Activated CD4-positive, alpha-beta T cell treated with anti-CD3 and anti-CD28 coated beads for 1 hour (primary cell): ENCODE results near the gene FCRLB.
"Not testable (repeated sequence)": the region's sequence is repeated elsewhere in the genome, so short reads cannot be mapped to it uniquely, and the experiment has no call there.

Experiments
- DNase-seq: peaks from one replicate; pipeline ENCODE4 v3.0.0-alpha.2; 2020

FCRLB gene, protein sequence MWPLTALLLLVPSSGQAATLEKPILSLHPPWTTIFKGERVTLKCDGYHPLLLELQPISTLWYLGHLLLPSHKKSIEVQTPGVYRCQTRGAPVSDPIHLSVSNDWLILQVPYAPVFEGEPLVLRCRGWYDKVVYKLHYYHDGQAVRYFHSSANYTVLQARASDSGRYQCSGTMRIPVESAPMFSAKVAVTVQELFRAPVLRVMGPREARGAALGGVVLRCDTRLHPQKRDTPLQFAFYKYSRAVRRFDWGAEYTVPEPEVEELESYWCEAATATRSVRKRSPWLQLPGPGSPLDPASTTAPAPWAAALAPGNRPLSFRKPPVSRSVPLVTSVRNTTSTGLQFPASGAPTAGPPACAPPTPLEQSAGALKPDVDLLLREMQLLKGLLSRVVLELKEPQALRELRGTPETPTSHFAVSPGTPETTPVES

DNA sequence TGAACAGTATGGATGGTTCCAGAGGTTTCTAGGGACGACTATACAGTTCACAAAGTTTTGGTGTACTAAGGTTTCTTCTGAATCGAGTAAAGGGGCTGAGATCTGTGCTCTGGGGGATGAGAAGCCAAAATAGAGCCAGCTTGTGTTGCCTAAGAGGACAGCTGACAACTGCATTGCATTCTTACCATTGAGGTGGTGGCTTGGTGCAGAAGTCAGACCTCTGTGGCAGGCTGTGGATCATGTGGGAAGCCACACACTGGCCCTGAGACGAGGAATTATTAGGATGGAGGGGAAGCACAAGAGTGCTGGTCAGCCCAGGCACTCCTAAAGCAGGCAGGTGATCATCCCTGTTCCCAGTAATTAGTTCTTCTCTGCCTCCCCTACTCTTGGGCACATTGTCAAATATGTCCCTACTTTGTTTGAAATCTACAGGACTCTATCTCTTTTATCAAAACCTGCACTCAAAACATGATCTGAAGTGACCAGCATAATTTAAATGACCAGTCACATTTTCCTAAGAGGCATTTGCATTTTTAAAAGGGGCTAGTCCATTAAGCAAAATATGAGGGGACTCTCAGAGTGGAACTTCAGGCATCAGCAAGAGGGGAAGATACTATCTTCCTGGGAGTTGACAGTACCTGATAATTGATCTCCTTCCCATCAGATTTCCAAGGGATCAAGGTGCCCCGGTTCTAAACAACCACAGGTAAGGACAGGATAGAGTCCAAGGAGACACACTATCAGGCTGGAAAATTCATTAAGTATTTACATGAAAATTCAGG lies at the start of gene FCRLB:
Gene FCRLB, plus strand, starts transcription at position 589 of the 782 bp plus-strand sequence. CDS start 1,129 bp downstream, outside the sequence.
- no peak for DNase-seq

GRCh38 chr1:161673437-161673836 lies 47.9 kb upstream of the FCRLB start:
- not testable (repeated sequence) for DNase-seq

DNA sequence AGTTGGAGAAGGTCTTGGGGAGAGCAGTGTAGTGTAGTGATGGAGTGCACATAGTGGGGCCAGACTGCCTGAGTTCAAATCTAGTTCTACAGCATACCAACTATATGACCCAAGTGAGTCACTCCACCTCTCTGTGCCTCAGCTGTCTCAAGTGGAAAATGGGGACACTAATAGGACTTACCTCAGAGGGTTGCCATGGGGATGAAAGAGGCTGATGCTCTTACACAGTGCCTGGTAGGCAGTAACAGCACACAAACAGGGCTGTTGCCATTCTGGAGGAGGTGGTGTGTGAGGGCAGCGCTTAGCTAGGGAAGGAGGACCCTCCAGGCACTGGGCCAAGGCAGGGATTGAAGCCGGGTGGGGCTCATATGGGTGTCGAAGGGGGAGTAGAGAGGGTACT lies 46.9 kb upstream of the FCRLB start:
- not testable (repeated sequence) for DNase-seq

DNA sequence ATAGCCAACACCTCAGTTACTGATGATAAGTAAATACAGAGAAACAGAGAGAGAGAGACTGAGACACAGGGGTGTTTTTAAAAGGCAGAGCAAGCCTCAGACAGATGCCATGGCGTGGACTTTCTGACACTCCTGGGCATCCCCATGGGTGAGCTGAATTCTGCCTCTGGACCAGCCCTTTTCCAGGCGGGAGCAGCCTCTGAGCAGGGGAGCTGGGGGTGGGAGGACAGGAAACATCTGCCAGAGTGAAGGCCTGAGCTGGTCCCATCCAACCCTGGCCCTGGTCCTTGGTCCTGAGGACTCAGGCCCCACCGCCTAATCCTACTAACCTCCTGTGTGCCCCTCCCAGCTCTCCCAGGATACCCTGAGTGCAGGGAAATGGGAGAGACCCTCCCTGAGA lies 46.4 kb upstream of the FCRLB start:
- DNase-seq, result not testable (repeated sequence)

DNA sequence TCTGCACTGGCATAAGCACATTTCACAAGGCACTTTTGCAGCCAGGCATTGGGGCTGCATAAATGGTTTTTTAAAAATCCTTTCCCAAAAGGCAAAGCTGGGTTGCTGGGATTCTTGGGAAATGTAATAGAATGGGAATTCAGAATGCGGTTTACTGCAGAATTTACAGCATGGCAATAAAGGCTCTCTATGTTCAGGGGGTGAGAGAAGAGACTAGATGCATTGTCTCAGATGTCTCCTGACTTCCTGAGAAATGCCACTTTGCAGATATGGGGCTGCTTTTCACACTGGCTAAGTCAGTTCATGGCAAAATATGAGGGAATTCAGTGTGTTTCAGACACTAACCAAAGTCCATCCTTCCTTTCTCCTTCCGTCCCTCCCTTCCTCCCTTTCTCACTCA lies 44.9 kb upstream of the FCRLB start:
- DNase-seq, result no peak

DNA sequence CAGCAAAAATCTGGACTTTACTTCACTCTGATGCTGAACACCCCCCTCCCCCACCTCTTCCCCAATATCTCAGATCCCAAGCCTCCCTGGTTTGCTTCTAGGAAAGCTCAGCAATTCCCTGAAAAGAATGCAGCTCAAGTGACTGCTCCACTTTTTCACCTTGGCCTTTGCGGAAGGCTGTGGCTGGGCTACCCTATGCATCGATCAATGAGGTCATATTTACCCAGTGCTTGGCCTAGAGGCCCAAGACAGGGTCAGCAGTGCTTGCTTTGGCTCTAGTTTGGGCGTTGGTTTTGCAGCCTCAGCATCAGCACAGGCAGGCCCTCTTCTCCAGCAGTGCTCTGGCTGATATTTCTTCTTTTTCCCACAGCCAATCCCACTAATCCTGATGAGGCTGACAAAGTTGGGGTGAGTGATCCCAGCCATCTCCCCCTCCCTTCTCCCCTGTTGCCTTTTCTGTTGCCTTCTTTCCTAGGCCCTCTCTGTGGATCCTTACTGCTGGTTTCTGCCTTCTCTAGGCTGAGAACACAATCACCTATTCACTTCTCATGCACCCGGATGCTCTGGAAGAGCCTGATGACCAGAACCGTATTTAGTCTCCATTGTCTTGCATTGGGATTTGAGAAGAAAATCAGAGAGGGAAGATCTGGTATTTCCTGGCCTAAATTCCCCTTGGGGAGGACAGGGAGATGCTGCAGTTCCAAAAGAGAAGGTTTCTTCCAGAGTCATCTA lies 44.2 kb upstream of the FCRLB start:
- DNase-seq, result no peak

DNA sequence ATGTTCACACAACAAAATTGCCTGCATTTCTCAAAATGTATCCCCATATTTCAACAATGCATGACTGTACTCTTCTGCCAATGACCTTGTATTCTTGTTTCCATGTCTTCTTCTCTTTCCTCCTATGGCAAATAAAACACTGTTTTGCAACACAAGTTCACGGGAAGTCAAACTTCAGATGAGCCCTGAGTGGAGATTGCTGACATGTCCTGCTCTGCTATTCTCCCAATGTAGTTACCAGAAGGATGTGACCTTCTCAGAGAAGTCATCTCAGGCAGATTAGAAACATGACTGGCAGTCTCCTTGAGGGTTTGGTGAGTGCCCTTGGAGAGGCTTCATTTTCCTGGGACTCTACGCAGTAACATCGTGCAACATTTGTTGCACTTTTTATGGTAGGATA lies 42.8 kb upstream of the FCRLB start:
- DNase-seq, result no peak

- DNase-seq, result no peak
Measured at GRCh38 chr1:161681879-161682278, 39.5 kb upstream of the FCRLB start.

DNA sequence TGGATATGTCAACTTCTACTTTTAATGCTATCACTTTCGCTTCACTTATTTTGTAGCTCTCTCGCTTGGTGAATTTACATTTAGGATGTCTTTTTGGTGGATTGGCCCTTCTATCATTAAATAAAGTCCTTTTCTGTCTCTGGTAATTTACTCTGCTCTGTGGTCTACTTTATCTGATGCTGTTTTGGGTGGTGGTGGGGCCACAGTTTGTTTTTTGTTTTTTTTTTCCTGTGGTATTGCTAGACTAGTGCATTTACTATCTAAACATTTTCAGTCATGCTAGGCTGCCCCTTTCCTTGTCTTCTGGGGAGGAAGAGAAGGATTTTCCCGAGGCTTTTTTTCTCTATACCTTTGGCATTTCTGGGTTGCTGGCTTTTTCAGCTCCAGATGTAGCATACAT lies 32.4 kb upstream of the FCRLB start:
- no peak for DNase-seq

DNA sequence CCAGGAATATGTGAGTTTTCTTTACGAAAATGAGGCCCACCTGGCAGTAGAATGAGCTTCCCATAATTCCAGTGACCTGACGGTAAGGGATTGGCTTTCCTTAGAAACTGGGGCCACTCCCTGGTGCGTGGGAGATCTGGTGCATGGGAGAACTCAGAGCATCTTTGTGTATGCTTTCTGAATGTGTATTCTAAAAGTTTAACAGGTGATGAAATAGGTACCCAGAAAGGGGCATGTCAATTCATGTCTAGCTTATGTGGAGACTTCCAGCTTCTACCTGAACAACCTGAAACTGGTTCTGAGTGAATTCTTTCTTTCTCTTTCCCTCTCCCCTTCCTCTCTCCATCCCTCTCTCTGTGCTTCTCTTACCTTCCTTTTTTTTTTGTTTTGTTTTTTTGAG lies 29.5 kb upstream of the FCRLB start:
- no peak for DNase-seq

GRCh38 chr1:161693020-161693712 lies 28.2 kb upstream of the FCRLB start:
- DNase-seq, result not testable (repeated sequence)

DNA sequence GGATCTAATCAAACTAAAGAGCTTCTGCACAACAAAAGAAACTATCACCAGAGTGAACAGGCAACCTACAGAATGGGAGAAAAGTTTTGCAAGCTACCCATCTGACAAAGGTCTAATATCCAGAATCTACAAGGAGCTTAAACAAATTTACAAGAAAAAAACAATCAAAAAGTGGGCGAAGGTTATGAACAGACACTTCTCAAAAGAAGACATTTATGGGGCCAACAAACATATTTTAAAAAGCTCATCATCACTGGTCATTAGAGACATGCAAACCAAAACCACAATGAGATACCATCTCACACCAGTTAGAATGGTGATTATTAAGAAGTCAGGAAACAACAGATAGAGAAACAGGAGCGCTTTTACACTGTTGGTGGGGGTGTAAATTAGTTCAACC lies 23.0 kb upstream of the FCRLB start:
- not testable (repeated sequence) for DNase-seq

DNA sequence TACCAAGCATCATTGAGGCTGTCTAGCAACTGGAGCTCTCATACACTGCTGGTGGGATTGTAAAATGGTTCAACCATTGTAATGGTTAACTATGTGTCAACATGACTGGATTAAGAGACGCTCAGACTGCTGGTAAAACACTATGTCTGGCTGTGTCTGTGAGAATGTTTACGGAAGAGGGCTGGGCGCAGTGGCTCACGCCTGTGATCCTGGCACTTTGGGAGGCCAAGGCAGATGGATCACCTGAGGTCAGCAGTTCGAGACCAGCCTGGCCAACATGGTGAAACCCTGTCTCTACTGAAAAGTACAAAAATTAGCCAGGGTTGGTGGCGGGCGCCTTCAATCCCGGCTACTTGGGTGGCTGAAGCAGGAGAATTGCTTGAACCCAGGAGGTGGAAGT lies 19.1 kb upstream of the FCRLB start:
- DNase-seq, result no peak

- DNase-seq, result no peak
Measured at GRCh38 chr1:161705537-161705936, 15.8 kb upstream of the FCRLB start.

DNA sequence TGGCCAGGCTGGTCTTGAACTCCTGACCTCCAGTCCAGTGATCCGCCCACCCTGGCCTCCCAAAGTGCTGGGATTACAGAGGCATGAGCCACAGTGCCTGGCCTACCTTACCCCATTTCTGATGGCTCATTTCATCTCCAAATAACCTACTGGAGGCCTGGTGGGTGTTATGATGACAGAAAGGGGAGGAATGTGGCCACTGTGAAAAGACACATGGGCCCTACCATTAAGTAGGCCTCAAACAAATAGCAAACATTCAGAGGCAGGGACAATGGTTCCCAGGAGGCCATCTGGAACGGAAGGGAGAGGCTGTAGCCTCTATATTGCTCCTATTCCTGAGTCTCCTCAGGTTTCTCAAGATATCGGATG lies 15.2 kb upstream of the FCRLB start:
- no peak for DNase-seq

DNA sequence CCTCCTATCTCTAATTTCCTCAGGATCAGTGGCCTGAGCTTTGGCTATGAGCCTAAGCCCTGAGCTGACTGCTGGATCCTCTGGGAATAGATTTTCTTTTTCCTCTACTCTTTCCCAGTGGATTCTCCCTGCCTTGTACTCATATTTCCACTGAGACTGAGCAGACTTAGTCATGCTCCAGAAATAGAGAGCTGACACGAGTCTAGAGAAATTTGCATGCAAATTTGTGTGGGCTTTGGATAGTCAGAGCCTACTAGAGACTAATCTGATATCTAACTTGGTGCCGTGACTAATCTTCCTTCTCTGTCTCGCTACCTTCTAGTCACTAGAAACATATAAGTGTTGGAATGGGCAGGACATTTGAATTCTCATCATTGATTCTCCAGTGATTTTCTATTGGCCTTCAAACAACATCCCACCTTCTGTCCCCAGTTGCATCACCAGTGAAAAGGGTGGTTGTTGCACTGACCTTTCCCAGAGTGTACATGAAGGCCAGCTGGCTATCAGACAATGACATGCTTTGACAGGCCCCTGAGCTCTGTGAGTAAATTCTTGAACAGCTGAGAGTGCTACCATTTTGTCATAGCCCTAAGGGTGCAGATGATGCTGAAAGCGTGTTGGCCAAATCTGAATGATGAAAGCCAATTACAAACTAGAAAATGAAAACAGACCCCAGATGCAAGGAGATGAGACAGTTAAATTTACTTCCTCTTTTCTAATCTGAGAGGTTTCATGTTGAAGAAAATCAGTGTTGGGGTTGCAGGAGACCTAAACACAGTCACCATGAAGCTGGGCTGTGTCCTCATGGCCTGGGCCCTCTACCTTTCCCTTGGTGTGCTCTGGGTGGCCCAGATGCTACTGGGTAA lies 14.6 kb upstream of the FCRLB start, which contains the start of gene FCRLA:
Gene FCRLA, plus strand, starts transcription at position 748 of the 866 bp plus-strand sequence. Its CDS starts 36 bp downstream, at position 784.
- no peak for DNase-seq

DNA sequence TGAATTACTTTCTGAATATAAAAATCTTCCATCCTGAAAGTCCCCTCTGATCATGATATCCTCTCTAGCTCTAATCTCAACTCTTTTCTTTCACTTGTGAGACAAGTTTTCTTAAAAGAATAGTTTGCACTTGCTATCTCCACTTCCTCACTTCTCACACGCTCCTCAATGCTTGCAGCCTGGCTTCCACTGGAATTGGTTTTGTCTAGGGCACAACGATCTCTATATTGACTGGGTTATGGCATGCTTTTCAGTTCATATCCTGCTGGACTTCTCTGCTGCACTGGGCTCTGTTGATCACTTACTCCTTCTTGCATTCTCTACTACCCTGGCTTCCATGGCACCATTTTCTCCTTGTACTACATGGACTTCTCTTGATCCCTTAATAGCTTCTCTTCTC lies 13.8 kb upstream of the FCRLB start:
- no peak for DNase-seq

DNA sequence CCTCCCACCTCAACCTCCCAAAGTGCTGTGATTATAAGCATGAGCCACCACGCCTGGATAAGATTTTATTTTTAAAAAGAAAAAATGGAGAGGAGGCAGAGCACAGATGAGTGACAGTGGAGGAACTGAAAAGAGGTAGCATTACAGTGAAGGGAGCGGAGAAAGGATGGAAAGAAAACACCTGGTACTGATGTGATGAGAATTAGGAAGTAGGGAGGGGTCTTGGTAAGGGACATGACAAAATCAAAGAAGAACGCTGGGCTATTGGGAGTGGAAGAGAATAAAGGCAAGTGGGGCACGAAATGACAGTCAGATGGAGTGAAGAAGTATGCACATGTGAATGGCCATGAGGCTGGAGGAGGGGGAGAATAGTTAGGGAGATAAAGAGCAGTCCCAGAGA lies 12.0 kb upstream of the FCRLB start:
- DNase-seq, result no peak

GRCh38 chr1:161710560-161710959 lies 10.8 kb upstream of the FCRLB start:
- no peak for DNase-seq

- no peak for DNase-seq
Measured at GRCh38 chr1:161718559-161719324, 2.6 kb upstream of the FCRLB start.

DNA sequence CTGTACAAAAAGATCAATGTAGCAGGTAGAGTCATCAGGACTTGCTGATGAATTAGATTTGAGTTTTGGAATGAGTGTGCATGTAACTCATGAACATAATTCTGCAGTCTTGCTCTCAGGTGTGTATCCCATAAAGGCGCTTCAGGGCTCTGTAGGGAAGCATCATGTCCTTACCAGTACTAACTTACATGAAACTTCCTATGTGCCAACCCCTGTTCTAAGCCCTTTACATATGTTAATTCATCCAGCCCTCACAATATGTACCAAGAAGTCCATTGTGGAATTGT lies 2.1 kb upstream of the FCRLB start:
- no peak for DNase-seq
